Measurements from ENCODE around the gene BLM.
"Not testable (repeated sequence)": the region's sequence is repeated elsewhere in the genome, so short reads cannot be mapped to it uniquely, and the experiment has no call there.

The BLM gene

GRCh38 chr15:90740545-90740944 lies 23.4 kb downstream of the BLM start:
- DNase-seq, result not testable (repeated sequence)

- DNase-seq, result no peak
These were observed 24.9 kb downstream of the BLM start for GRCh38 chr15:90742087-90742486.

DNA sequence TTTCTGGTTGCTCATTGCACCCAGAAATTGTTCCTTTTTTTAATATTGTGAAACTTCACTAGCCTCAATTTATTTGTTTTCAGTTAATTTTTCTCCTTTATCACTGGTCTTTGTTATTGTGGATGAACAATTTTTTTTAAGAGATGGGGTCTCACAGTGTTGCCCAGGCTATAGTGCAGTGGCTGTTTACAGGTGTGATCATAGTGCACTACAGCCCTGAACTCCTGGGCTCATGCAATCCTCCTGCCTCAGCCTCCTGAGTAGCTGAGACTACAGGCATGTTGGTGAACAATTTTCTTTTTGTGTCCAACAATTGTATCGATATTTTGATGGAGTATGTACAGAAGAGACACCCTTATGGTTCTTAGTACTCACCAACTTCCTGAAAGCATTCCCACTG lies 26.3 kb downstream of the BLM start:
- no peak for DNase-seq

DNA sequence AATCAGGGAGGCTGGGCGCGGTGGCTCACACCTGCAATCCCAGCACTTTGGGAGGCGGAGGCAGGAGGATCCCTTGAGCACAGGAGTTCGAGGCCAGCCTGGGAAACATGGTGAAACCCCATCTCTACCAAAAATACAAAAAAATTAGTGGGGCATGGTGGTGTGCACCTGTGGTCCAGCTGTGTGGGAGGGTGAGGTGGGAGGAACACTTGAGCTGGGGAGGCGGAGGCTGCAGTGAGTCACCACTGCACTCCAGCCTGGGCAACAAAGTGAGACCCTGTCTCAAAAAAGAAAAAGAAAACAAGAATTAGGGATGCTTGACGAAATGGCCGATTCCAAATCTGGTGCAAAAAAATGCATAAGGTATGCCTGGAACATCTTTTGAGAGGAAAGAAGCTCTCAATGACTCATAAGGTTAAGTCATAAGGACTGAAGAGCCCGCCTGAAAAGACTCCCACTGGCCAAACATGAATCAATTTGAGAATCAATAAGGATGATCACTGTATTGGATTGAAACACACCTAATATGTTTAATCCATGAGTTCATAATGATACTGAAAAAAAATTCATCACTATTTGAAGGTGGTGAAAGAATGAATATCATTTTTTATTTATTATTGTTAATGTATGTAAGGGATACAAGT lies 27.7 kb downstream of the BLM start:
- DNase-seq, result no peak

- DNase-seq, result no peak
These were observed 32.6 kb downstream of the BLM start for GRCh38 chr15:90749754-90750153.

GRCh38 chr15:90750186-90750585 lies 33.0 kb downstream of the BLM start:
- no peak for DNase-seq

- no peak for DNase-seq
These were observed 34.2 kb downstream of the BLM start for GRCh38 chr15:90751300-90751825.

DNA sequence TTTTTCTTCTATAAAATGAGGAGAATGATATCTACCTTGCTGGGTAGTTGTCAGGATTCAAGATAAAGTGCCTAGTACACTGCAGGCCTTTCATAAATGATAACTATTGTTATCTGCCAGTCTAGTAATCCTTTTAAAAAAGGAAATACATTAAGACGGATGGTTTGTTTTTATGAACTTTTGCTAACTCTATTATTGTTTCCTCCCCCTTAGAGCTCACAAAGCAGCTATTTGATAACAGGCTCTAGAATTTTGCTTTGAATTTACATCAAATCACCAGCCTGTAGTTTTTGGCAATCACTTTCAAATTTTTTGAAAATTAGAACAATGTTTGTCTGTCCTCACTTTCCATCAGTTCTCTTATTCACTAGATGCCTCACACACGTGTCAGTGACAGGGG lies 39.8 kb downstream of the BLM start:
- DNase-seq, result no peak

DNA sequence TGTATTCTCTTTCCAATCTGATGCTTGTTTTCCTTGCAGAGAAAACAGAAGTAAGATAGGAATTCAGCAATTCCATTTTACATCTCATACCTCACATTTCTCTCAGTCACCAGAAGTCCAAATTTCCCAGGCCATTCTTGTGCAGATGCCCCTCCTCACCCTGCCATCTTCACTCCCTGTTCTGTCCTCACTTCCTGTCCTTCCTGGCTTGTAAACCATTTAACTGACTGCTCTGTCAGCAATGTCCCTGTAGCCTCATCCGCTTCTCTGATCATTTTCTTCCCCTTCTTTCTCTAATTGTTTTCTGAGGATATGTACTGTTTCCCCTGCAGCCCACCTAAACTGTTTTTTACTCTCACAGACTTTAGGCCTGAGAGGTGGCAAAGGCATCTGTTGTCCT lies 40.3 kb downstream of the BLM start:
- DNase-seq, result no peak

- no peak for DNase-seq
These were observed 43.6 kb downstream of the BLM start for GRCh38 chr15:90760661-90761232.

DNA sequence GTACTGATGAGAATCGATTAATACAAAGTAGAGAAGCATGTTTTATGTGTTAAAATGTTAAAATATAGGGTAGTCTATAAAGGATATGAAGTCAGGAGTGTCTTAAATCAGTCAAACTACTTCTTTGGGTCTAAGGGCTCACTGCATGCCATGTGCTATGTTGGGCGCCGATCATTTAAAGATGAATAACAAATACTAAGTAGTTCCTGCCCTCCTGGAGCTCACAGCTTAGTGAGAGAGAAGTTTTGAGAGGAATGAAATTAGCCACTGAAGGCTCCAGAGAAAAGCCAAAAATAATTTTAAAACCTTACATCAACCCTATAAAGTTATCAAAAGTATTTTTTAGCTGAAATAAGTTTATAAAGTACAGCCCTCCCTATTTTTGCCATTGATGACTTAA lies 44.5 kb downstream of the BLM start:
- DNase-seq, result no peak

DNA sequence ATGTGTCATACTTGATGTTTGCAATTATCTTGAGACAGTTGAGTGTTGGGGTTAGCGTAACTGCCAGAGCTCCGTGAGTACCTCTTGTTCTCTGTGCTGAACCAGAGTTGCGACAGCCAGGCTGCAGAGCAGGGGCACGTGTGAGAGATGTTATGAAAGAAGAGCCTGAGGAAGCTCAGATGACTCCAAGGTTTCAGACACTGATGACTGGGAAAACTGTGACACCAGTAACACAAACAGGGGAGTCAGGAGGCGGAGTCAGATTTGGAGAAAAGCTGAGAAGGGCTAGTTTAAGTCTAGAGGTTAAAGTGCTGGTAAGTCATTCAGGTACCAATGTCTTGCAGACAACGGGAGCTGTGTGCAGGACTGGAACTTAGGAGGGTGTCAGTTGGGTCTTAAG lies 45.0 kb downstream of the BLM start:
- no peak for DNase-seq

DNA sequence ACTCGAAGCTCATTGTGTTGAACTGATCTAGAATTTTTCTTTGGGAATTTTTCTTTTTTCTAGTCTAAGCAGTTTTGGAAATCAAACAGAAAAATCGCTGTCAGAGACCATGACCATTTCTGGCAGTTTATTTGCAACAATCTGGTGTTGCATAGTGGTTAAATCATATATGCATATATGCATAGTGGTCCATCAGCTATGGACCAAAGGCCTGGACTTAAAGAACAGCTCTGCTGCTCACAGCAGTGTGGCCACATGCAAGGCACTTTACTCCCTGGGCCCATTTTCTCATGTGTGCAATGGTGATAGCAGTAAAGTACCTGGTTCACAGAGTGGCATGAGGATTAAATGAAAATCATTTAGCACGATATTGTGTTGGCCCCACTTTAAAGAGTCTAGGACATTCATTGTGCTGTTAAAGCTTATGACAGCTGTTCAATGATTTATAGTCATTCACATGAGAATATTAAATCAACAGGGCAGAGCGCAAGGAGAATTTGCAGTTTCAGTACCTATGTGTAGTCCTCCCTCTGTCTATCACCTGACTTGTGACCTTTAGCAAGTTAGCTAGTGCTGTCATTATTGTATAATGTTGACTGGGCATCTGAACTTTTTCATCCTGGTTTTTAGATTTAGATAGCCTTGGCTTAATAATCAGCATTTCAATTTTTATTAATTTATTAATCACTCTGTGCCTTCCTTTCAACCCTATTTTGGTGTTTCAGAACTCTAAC lies 46.4 kb downstream of the BLM start:
- DNase-seq, result no peak

DNA sequence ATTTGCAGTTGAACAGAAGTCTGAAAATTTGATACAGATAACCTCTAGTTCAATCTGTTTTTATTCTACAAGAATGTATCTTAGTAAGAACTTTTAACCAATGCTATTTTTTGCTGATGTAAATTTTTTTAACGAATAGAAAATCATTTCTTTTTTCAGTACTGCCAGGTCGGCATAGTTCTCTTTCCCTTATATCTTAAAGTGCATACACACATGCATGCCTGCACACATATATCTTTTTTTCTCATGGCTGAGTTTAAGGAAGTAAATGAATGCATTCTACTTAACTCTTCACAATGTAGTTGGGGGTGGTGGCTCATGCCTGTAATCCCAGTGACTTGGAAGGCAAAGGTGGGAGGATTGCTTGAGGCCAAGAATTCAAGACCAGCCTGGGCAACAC lies 48.4 kb downstream of the BLM start:
- no peak for DNase-seq

- no peak for DNase-seq
These were observed 48.8 kb downstream of the BLM start for GRCh38 chr15:90765966-90766365.

DNA sequence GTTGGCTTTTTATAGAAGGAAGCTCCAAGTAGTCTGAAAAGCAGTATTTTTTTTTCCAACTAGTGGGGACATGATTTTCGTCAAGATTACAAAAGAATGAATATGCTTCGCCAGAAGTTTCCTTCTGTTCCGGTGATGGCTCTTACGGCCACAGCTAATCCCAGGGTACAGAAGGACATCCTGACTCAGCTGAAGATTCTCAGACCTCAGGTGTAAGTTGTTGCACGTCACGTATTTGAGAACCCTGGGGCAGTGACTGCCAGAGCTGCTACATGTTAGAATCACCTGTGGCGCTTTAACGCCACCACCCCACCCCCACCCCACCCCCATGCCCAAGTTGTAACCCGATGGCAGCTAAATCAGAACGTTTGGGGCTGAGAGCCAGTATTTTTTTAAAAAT lies 52.2 kb downstream of the BLM start:
- no peak for DNase-seq

DNA sequence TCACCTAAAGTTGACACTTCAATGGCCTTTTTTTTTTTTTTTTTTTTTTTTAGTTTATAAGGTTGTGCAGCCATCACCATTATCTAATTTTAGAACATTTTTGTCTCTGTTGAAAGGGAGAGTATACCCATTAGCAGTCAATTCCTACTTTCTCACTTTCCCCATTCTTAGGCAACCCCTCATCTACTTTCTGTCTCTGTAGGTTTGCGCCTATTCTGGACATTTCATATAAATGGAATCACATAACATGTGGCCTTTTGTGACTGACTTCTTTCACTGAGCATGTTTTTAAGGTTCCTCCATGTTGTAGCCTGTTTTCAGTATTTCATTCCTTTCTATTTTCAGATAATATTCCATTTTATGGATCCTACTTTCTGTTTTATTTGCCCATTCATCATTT lies 56.3 kb downstream of the BLM start:
- DNase-seq, result no peak

GRCh38 chr15:90774731-90775514 lies 57.8 kb downstream of the BLM start:
- DNase-seq, result no peak

DNA sequence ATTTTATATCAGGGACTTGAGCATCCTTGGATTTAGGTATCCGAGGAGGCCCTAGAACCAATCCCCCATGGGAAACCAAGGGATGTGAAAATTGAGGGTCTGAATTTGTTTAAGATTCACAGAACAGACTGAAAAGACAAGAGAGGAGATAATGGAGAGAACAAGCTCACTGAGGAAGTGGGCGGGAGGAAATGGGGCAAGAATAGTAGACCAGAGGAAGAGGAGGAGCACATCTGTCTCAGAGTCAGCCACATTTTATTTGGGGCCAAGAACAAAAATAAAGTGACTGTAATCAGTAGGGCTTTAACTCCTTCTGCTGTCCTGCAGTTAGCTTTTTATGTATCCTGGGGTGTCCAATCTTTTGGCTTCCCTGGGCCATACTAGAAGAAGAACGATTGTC lies 63.8 kb downstream of the BLM start:
- no peak for DNase-seq

GRCh38 chr15:90782442-90782841 lies 65.3 kb downstream of the BLM start:
- DNase-seq, result no peak

- DNase-seq, result no peak
These were observed 70.7 kb downstream of the BLM start for GRCh38 chr15:90787881-90788280.

- no peak for DNase-seq
These were observed 72.3 kb downstream of the BLM start for GRCh38 chr15:90789462-90789861.

- DNase-seq, result no peak
These were observed 72.9 kb downstream of the BLM start for GRCh38 chr15:90790057-90790456.

DNA sequence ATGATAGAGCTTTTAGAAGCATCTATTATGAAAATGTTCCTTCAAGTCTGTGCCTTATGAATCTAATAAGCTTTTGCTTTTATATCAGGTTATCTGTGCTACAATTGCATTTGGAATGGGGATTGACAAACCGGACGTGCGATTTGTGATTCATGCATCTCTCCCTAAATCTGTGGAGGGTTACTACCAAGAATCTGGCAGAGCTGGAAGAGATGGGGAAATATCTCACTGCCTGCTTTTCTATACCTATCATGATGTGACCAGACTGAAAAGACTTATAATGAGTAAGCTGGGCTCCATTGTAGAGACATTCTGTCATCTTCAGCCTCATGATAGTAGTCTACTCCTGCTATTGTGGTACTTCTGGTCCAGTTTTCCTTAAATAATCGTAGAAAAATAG lies 73.4 kb downstream of the BLM start:
- DNase-seq, result no peak

Measured in NCI-H1436 treated with DMSO at 0.1 percent for 48 hours (cell line).